Lower lobe of right lung (tissue), 2 donors: ENCODE data around the gene PLPPR4. TPM values are rescaled to one million over a fixed set of nuclear protein-coding genes. Genes with fewer than 3 reads are reported as not detected.

Source experiments
- ATAC-seq, 2 donors: fragments of 200-7000 bp; cut with Tn5 transposase; one replicate each; pipeline ENCODE4 v1.9.1; 2020 to 2022; ENCODE audit warnings: mild to moderate bottlenecking in 2 of 2, moderate library complexity in 2 of 2
- DNase-seq: peaks from one replicate; pipeline ENCODE4 v3.0.0-alpha.2; 2020
- H3K27ac ChIP-seq: fragments of 200-600 bp; one replicate; pipeline ENCODE4 v1.8.0; 2022
- H3K27me3 ChIP-seq: fragments of 200-600 bp; one replicate; pipeline ENCODE4 v1.8.0; 2022; ENCODE audit warnings: low read depth
- H3K36me3 ChIP-seq: fragments of 200-600 bp; one replicate; pipeline ENCODE4 v1.8.0; 2022; ENCODE audit warnings: mild to moderate bottlenecking
- H3K4me1 ChIP-seq: fragments of 200-600 bp; one replicate; pipeline ENCODE4 v1.8.0; 2022
- H3K4me3 ChIP-seq: fragments of 200-600 bp; one replicate; pipeline ENCODE4 v1.8.0; 2022; ENCODE audit warnings: mild to moderate bottlenecking
- H3K9me3 ChIP-seq: fragments of 200-600 bp; one replicate; pipeline ENCODE4 v1.8.0; 2022
- CTCF ChIP-seq: fragments of 200-600 bp; IDR thresholded peaks from one replicate; pipeline ENCODE4 v1.8.0; 2022; ENCODE audit warnings: antibody characterized with exemption, mild to moderate bottlenecking
- intact Hi-C: fragments of 100-400 bp; cut with DNase I; formaldehyde crosslinking; loops from one replicate; pipeline ENCODE4 v1.11.0; 2022
- total RNA-seq: library from RNA; stranded (reverse); fragmentation: NEBNext Ultra II Directional; extraction: Animal tissue kit (Norgen Biotek cat#: 25700); gene quantifications from one replicate; pipeline ENCODE4 v1.2.1, GENCODE V29; 2021
- donor health status: DM: no; HTN: yes; CAD: no; lungs with severe emphysema.

Gene PLPPR4
- total RNA-seq, 1 donor from 2014 or later: 1.7 TPM

DNA sequence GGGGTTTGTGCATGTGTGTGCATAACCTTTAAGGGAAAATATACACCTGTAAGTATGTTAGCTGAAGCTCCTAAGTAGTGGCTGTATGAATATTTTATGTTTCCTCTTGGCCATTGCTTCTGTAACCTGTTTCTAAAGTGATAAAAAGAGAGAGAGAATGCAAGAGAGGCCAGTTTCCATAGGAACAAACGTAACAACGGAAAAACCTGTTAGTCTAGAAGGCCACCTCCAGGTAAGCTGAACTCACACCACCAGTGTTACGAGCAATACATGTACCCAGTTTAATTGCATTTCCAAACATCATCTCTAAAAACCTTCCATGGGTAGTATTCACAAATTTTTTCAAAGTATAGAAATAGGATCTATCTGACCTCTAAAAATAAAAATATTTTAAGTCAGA, 63.1 kb downstream of the PLPPR4 start:
- no peak for TF ChIP-seq CTCF
- intact Hi-C loops: no loop called here
- H3K27ac ChIP-seq: no peak overlapping the region
- no peaks in the 10 kb centered on the region for H3K9me3 ChIP-seq
- ATAC-seq (no peak), DNase-seq (no peak)
- no peaks in the 10 kb centered on the region for H3K36me3 ChIP-seq
- no peaks in the 10 kb centered on the region for H3K27me3 ChIP-seq
- H3K4me1 ChIP-seq: no peaks in the 10 kb centered on the region
- H3K4me3 ChIP-seq: no peak overlapping the region

DNA sequence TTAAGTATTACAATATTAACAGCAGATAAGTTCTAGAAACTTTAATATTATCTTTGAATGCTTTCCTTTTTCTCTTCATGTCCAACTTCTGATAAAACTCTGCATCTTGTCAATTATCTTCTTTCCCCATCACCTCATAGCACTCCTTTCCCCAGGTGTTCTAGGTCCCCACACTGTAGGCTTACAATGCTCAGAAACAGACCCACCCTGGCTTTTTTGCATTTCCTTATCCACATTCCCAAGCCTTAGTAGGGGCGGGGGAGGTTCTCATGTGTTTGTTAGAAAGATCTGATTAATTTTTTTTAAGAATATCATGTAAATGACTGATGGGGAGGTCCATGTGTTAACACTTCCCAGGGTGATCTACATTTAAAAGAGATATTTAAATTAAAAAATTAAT, 63.9 kb downstream of the PLPPR4 start:
- intact Hi-C loops: no loop called here
- Histone ChIP-seq H3K9me3 (no peaks in the 10 kb centered on the region), H3K4me1 (no peaks in the 10 kb centered on the region), H3K27me3 (no peaks in the 10 kb centered on the region), H3K36me3 (no peaks in the 10 kb centered on the region), H3K4me3 (no peak overlapping the region), H3K27ac (no peak overlapping the region)
- ATAC-seq: no peak
- TF ChIP-seq CTCF: no peak
- DNase-seq: no peak

DNA sequence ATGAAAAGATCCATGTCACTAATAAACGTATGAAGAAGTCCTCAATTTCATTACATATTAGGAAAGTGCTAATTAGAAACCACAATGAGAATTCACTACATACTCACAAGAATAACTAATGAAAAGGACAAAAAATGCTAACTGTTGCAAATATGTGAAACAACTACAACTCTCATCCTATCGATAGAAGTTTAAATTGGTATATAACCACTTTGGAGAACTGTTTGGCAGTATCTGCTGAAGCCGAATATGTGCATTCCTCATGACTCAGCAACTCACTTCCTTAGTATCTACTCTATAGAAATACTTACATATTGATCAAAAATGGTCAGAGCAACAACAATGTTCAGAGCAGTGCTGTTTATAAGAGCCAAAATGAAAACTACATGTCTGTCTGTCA, 66.8 kb downstream of the PLPPR4 start:
- H3K9me3 ChIP-seq: no peaks in the 10 kb centered on the region
- no peak for ATAC-seq
- H3K27ac ChIP-seq: no peak overlapping the region
- no peak for TF ChIP-seq CTCF
- H3K27me3 ChIP-seq: no peaks in the 10 kb centered on the region
- no peak overlapping the region for H3K4me3 ChIP-seq
- intact Hi-C loops: no loop called here
- H3K36me3 ChIP-seq: no peaks in the 10 kb centered on the region
- DNase-seq: no peak
- H3K4me1 ChIP-seq: no peaks in the 10 kb centered on the region

GRCh38 chr1:99331636-99332035, 67.3 kb downstream of the PLPPR4 start:
- ATAC-seq: no peak
- Histone ChIP-seq H3K36me3 (no peaks in the 10 kb centered on the region), H3K27me3 (no peaks in the 10 kb centered on the region), H3K27ac (no peak overlapping the region), H3K4me1 (no peaks in the 10 kb centered on the region), H3K9me3 (no peaks in the 10 kb centered on the region), H3K4me3 (no peak overlapping the region)
- no peak for DNase-seq
- intact Hi-C loops: no loop called here
- no peak for TF ChIP-seq CTCF

DNA sequence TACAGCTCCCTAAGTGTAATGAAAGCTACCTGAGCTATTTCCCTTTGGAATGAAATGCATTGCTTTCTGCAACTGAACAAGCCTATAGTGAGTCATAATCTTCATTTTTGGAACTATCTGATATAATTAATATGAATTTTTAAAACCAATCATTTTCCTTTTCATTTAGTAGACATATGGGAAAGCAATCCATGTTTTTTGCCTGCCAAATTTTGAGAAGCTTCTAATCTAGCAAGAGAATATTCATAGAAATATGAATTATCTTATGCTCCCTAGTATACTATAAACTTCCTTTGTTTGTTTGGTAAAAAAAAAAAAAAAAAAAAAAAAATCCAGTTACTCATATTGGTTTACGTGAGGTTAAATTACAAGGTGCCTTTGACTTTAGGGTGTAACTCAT, 68.3 kb downstream of the PLPPR4 start:
- H3K27me3 ChIP-seq: no peaks in the 10 kb centered on the region
- DNase-seq (no peak), ATAC-seq (no peak)
- no peak for TF ChIP-seq CTCF
- no peaks in the 10 kb centered on the region for H3K36me3 ChIP-seq
- H3K9me3 ChIP-seq: no peaks in the 10 kb centered on the region
- no peak overlapping the region for H3K27ac ChIP-seq
- intact Hi-C loops: no loop called here
- no peaks in the 10 kb centered on the region for H3K4me1 ChIP-seq
- H3K4me3 ChIP-seq: no peak overlapping the region

DNA sequence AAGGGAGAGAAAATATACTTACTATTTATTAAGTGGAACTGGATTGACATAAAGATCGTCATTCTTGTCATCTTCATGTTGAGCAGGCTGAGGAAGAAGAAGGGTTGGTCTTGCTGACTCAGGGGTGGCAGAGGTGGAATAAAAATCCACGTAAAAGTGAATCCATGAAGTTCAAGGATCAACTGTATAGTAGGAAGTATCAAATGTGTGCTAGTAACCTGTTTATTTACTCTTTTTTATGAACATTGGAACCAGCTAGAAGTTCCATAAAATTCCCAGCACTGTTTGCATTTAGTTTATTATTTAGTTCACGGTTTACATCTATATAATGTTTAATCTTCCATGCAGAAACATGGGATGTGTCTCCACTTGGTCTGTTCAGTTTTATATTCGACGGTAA, 70.7 kb downstream of the PLPPR4 start:
- ATAC-seq: no peak
- DNase-seq: no peak

More for the DNA sequence above, 70.7 kb downstream of the PLPPR4 start:
- intact Hi-C loops: no loop called here
- Histone ChIP-seq H3K4me3 (no peak overlapping the region), H3K27ac (no peak overlapping the region), H3K4me1 (no peaks in the 10 kb centered on the region), H3K9me3 (no peaks in the 10 kb centered on the region), H3K36me3 (no peaks in the 10 kb centered on the region), H3K27me3 (no peaks in the 10 kb centered on the region)
- no peak for TF ChIP-seq CTCF
